Measurements from ENCODE around the gene ZIC5. TPM values are rescaled to one million over a fixed set of nuclear protein-coding genes. Genes with fewer than 3 reads are reported as not detected.

The ZIC5 gene
- total RNA-seq, 1 donor from 2014 or later: not detected

- Histone ChIP-seq H3K9me3 (no peaks in the 10 kb centered on the region), H3K36me3 (no peaks in the 10 kb centered on the region), H3K4me1 (peaks cover 16% of the 10 kb centered on the region), H3K27me3 (ENCODE audit: low read depth) (peaks cover 100% of the 10 kb centered on the region), H3K4me3 (no peak overlapping the region), H3K27ac (no peak overlapping the region)
- intact Hi-C loops (cut with DNase I): no loop called here
- TF ChIP-seq CTCF (IDR thresholded peaks at IDR 0.05): no peak
- ATAC-seq (no peak), DNase-seq (no peak)
Observed at GRCh38 chr13:99992949-99993351, 21.4 kb upstream of the ZIC5 start.

GRCh38 chr13:99991828-99992775 lies 20.5 kb upstream of the ZIC5 start:
- H3K9me3 ChIP-seq: no peaks in the 10 kb centered on the region
- H3K4me3 ChIP-seq: no peak overlapping the region
- peaks cover 100% of the 10 kb centered on the region for H3K27me3 ChIP-seq (ENCODE audit: low read depth)
- no peak for DNase-seq
- TF ChIP-seq CTCF (IDR thresholded peaks at IDR 0.05): no peak
- H3K27ac ChIP-seq: no peak overlapping the region
- intact Hi-C loops (cut with DNase I): no loop called here
- no peak for ATAC-seq
- H3K4me1 ChIP-seq: peaks cover 16% of the 10 kb centered on the region
- no peaks in the 10 kb centered on the region for H3K36me3 ChIP-seq

GRCh38 chr13:99991013-99991827 lies 19.7 kb upstream of the ZIC5 start:
- no peaks in the 10 kb centered on the region for H3K9me3 ChIP-seq
- peaks cover 100% of the 10 kb centered on the region for H3K27me3 ChIP-seq (ENCODE audit: low read depth)
- no peak overlapping the region for H3K27ac ChIP-seq
- ATAC-seq (peak in 1 of 2 donors; percentile 34), DNase-seq (no peak)
- TF ChIP-seq CTCF (IDR thresholded peaks at IDR 0.05): no peak
- H3K4me3 ChIP-seq: no peak overlapping the region
- H3K36me3 ChIP-seq: no peaks in the 10 kb centered on the region
- H3K4me1 ChIP-seq: peaks cover 16% of the 10 kb centered on the region
- intact Hi-C loops (cut with DNase I): no loop called here

- TF ChIP-seq CTCF (IDR thresholded peaks at IDR 0.05): no peak
- intact Hi-C loops (cut with DNase I): no loop called here
- peaks cover 16% of the 10 kb centered on the region for H3K4me1 ChIP-seq
- H3K27ac ChIP-seq: no peak overlapping the region
- DNase-seq (no peak), ATAC-seq (peak; percentile 29 to 35)
- no peaks in the 10 kb centered on the region for H3K9me3 ChIP-seq
- no peaks in the 10 kb centered on the region for H3K36me3 ChIP-seq
- H3K4me3 ChIP-seq: no peak overlapping the region
- H3K27me3 ChIP-seq (ENCODE audit: low read depth): peaks cover 99% of the 10 kb centered on the region
Observed at GRCh38 chr13:99990126-99990977, 18.8 kb upstream of the ZIC5 start.

Data from lower lobe of right lung (tissue), 2 donors.